ENCODE data around the gene AVPI1. TPM values are rescaled to one million over a fixed set of nuclear protein-coding genes. Genes with fewer than 3 reads are reported as not detected.

Gene AVPI1
- polyA plus RNA-seq, 1 donor (not counting 4 experiments of a cell fraction or from before 2014, with no cell fraction given): 48.8 TPM

DNA sequence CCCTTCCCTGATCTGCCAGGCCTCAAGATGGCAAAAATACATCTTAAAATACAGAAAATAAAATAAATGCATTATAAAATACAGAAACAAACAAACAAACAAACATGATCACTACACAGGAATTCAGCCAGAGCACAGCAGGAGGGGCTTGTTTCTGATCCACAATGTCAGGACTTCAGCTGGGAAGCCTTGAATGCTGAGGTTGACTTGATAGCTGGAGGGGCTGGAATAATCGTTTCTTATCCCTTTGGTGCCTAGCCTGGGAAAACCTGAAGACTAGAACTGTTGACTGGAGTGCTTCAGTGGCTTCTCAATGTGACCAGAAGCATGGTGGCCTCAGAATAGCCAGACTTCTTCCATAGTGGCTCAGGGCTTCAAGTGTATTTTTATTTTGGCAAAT is 17.3 kb upstream of the AVPI1 start:
- dilution Hi-C loops (cut with MboI; ENCODE audit: extremely low pct_ligation_motif_present, low sequenced_read_pairs): no loop called here
- H3K36me3 ChIP-seq (ENCODE audit: control insufficient read depth in 2 of 2, extremely low read depth in 1 of 2, insufficient read depth in 2 of 2, low read length in 2 of 2): no peaks in the 10 kb centered on the region
- no peaks in the 10 kb centered on the region for H4K20me1 ChIP-seq (ENCODE audit: control insufficient read depth, extremely low read depth, insufficient read depth, low read length)
- H3K4me2 ChIP-seq (ENCODE audit: control insufficient read depth, extremely low read depth, insufficient read depth, low read depth, low read length): no peak overlapping the region
- FAIRE-seq (no peak), DNase-seq (ENCODE audit: low read depth, low spot score) (no peak)
- peaks cover 2% of the 10 kb centered on the region for H3K9me1 ChIP-seq (ENCODE audit: control insufficient read depth, extremely low read depth, insufficient read depth, low read length)
- H3K4me3 ChIP-seq (ENCODE audit: control insufficient read depth in 2 of 3, extremely low read depth in 1 of 3, insufficient read depth in 2 of 3, low read depth in 1 of 3, low read length in 3 of 3): no peak overlapping the region
- H2AFZ ChIP-seq (ENCODE audit: control insufficient read depth, low read length): no peak overlapping the region
- H3K9ac ChIP-seq (ENCODE audit: control insufficient read depth, extremely low read depth, insufficient read depth, low read length): no peak overlapping the region
- TF ChIP-seq, protein P1, sequence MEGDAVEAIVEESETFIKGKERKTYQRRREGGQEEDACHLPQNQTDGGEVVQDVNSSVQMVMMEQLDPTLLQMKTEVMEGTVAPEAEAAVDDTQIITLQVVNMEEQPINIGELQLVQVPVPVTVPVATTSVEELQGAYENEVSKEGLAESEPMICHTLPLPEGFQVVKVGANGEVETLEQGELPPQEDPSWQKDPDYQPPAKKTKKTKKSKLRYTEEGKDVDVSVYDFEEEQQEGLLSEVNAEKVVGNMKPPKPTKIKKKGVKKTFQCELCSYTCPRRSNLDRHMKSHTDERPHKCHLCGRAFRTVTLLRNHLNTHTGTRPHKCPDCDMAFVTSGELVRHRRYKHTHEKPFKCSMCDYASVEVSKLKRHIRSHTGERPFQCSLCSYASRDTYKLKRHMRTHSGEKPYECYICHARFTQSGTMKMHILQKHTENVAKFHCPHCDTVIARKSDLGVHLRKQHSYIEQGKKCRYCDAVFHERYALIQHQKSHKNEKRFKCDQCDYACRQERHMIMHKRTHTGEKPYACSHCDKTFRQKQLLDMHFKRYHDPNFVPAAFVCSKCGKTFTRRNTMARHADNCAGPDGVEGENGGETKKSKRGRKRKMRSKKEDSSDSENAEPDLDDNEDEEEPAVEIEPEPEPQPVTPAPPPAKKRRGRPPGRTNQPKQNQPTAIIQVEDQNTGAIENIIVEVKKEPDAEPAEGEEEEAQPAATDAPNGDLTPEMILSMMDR (optimal IDR thresholded peaks at IDR 0.05 in 1 of 3, IDR thresholded peaks at IDR 0.05 in 1 of 3, conservative IDR thresholded peaks at IDR 0.05 in 1 of 3; ENCODE audit: extremely low read depth in 1 of 3, insufficient read depth in 2 of 3, low read length in 3 of 3): no peak
- no peak for TF ChIP-seq EZH2 (IDR thresholded peaks at IDR 0.05; ENCODE audit: low read length)
- no peaks in the 10 kb centered on the region for H3K9me3 ChIP-seq (ENCODE audit: control insufficient read depth, low read depth, low read length)
- peaks cover 9% of the 10 kb centered on the region for H3K4me1 ChIP-seq (ENCODE audit: control insufficient read depth, extremely low read depth, insufficient read depth, low read length)
- no peaks in the 10 kb centered on the region for H3K79me2 ChIP-seq (ENCODE audit: control insufficient read depth, insufficient read depth, low read length)
- no peaks in the 10 kb centered on the region for H3K27me3 ChIP-seq (ENCODE audit: control insufficient read depth, extremely low read depth, insufficient read depth, low read length)
- no peak overlapping the region for H3K27ac ChIP-seq (ENCODE audit: control insufficient read depth, insufficient read depth, low read length)

DNA sequence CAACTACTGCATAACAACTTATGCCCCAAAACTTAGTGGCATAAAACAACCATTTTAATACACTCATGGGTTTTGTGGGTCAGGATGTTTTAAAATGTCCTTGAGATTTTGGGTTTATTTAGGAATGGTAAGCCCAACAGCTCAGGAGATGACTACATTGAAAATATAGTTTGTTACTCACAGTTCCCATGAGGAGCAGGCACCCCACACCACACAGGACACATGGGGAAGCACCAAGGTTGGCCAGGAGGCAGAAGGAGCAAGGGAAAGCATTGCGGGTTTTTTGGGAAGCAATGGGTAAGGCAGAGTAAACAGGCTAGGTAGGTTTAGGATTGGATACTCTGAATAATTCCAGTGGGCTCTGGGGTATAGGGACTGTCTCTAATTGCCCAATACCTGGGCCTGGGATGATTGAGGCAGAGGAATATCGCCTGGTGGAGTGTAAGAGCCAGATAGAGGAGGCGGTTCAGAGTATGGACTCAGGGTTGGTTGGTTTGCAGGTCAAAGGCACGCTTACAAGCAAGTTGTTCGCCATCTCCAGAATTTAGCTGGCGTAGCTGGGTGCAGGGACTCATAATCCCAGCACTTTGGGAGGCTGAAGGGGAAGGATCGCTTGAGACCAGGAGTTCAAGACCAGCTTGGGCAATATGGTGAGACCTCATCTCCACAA is 16.5 kb upstream of the AVPI1 start:
- no peak overlapping the region for H3K4me2 ChIP-seq (ENCODE audit: control insufficient read depth, extremely low read depth, insufficient read depth, low read depth, low read length)
- no peaks in the 10 kb centered on the region for H3K27me3 ChIP-seq (ENCODE audit: control insufficient read depth, extremely low read depth, insufficient read depth, low read length)
- H3K36me3 ChIP-seq (ENCODE audit: control insufficient read depth in 2 of 2, extremely low read depth in 1 of 2, insufficient read depth in 2 of 2, low read length in 2 of 2): no peaks in the 10 kb centered on the region
- TF ChIP-seq, protein P1 (optimal IDR thresholded peaks at IDR 0.05 in 1 of 3, IDR thresholded peaks at IDR 0.05 in 1 of 3, conservative IDR thresholded peaks at IDR 0.05 in 1 of 3; ENCODE audit: extremely low read depth in 1 of 3, insufficient read depth in 2 of 3, low read length in 3 of 3): no peak
- no peak for TF ChIP-seq EZH2 (IDR thresholded peaks at IDR 0.05; ENCODE audit: low read length)
- no peak for DNase-seq (ENCODE audit: low read depth, low spot score)
- peaks cover 2% of the 10 kb centered on the region for H3K9me1 ChIP-seq (ENCODE audit: control insufficient read depth, extremely low read depth, insufficient read depth, low read length)
- H3K4me1 ChIP-seq (ENCODE audit: control insufficient read depth, extremely low read depth, insufficient read depth, low read length): peaks cover 7% of the 10 kb centered on the region
- dilution Hi-C loops (cut with MboI; ENCODE audit: extremely low pct_ligation_motif_present, low sequenced_read_pairs): no loop called here
- H3K27ac ChIP-seq (ENCODE audit: control insufficient read depth, insufficient read depth, low read length): no peak overlapping the region
- FAIRE-seq: no peak
- H3K9me3 ChIP-seq (ENCODE audit: control insufficient read depth, low read depth, low read length): no peaks in the 10 kb centered on the region
- no peak overlapping the region for H2AFZ ChIP-seq (ENCODE audit: control insufficient read depth, low read length)
- no peaks in the 10 kb centered on the region for H3K79me2 ChIP-seq (ENCODE audit: control insufficient read depth, insufficient read depth, low read length)
- H4K20me1 ChIP-seq (ENCODE audit: control insufficient read depth, extremely low read depth, insufficient read depth, low read length): no peaks in the 10 kb centered on the region
- no peak overlapping the region for H3K4me3 ChIP-seq (ENCODE audit: control insufficient read depth in 2 of 3, extremely low read depth in 1 of 3, insufficient read depth in 2 of 3, low read depth in 1 of 3, low read length in 3 of 3)
- H3K9ac ChIP-seq (ENCODE audit: control insufficient read depth, extremely low read depth, insufficient read depth, low read length): no peak overlapping the region
